A549 (cell line): ENCODE data around the gene SSBP2.

Experiments used
- ELK1 ChIP-seq: fragments of 150-350 bp; IDR thresholded peaks from 2 replicates; pipeline ENCODE4 v1.6.1; 2014; ENCODE audit warnings: low read depth, mild to moderate bottlenecking, low read length
- EP300 ChIP-seq, 2 experiments: fragments of >200 bp; sonication (Bioruptor Twin); formaldehyde crosslinking; IDR thresholded peaks; 2 replicates in 1 of 2; 3 replicates in 1 of 2; pipeline ENCODE4 v1.6.1; 2016 to 2017
- HDAC2 ChIP-seq: fragments of 200-600 bp; sonication (generic); IDR thresholded peaks from 2 replicates; pipeline ENCODE4 v1.6.1; 2016
- HOXA7 ChIP-seq: fragments of 250-450 bp; sonication (Bioruptor Pico); IDR thresholded peaks from 2 replicates; pipeline ENCODE4 v1.5.0; 2020; ENCODE audit warnings: mild to moderate bottlenecking, moderate library complexity
- JUN ChIP-seq, 2 experiments: fragments of >200 bp; sonication (Bioruptor Twin); formaldehyde crosslinking; IDR thresholded peaks; 2 replicates in 1 of 2; 3 replicates in 1 of 2; pipeline ENCODE4 v1.6.1; 2016 to 2017
- MAZ ChIP-seq: fragments of 150-350 bp; IDR thresholded peaks from 2 replicates; pipeline ENCODE4 v1.6.1; 2014; ENCODE audit warnings: antibody characterized with exemption, low read depth, low read length, borderline replicate concordance
- MYC ChIP-seq: IDR thresholded peaks from 2 replicates; pipeline ENCODE4 v1.6.1; 2012; ENCODE audit warnings: mild to moderate bottlenecking, inconsistent platforms, low read length, improper control_type of control experiment, borderline replicate concordance
- POLR2A ChIP-seq: IDR thresholded peaks from 2 replicates; pipeline ENCODE4 v1.6.1; 2012; ENCODE audit warnings: mild to moderate bottlenecking, low read length
- RFX5 ChIP-seq: fragments of 450-650 bp; IDR thresholded peaks from 2 replicates; pipeline ENCODE4 v1.7.1; 2014; ENCODE audit warnings: antibody characterized with exemption, mild to moderate bottlenecking, moderate library complexity
- TF ChIP-seq, protein P1 (sequence below): fragments of >200 bp; sonication (Bioruptor Twin); formaldehyde crosslinking; IDR thresholded peaks from 3 replicates; pipeline ENCODE4 v1.5.1; 2016
- TF ChIP-seq, protein P2 (sequence below): fragments of 250-450 bp; sonication (Bioruptor Pico); IDR thresholded peaks from 2 replicates; pipeline ENCODE4 v1.5.0; 2021; ENCODE audit warnings: mild to moderate bottlenecking, moderate library complexity, borderline replicate concordance

DNA sequence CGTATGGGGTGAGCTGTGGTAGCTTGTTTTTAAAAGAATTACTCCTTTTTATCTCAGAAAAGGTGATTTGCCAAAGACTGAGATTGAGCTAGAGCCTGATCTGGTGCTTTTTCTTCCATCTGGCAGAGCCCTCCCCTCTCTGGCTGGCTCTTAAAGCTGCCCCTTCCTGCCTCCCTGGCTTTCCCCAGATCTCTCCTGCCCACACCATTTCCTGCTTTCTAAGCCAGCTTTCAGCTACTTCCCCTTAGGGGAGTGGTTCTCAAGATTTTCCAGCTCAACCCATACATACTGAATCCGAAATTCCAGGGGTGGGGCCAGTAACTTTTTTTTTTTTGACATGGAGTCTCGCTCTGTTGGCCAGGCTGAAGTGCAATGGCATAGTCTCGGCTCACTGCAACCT lies 352.2 kb downstream of the SSBP2 start:
- TF ChIP-seq, protein P1, sequence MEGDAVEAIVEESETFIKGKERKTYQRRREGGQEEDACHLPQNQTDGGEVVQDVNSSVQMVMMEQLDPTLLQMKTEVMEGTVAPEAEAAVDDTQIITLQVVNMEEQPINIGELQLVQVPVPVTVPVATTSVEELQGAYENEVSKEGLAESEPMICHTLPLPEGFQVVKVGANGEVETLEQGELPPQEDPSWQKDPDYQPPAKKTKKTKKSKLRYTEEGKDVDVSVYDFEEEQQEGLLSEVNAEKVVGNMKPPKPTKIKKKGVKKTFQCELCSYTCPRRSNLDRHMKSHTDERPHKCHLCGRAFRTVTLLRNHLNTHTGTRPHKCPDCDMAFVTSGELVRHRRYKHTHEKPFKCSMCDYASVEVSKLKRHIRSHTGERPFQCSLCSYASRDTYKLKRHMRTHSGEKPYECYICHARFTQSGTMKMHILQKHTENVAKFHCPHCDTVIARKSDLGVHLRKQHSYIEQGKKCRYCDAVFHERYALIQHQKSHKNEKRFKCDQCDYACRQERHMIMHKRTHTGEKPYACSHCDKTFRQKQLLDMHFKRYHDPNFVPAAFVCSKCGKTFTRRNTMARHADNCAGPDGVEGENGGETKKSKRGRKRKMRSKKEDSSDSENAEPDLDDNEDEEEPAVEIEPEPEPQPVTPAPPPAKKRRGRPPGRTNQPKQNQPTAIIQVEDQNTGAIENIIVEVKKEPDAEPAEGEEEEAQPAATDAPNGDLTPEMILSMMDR: no peak
- no peak for TF ChIP-seq EP300 (IDR thresholded peaks at IDR 0.05)
- TF ChIP-seq POLR2A: no peak
- no peak for TF ChIP-seq MYC
- TF ChIP-seq MAZ: no peak
- TF ChIP-seq ELK1: no peak
- no peak for TF ChIP-seq JUN (IDR thresholded peaks at IDR 0.05)
- no peak for TF ChIP-seq HDAC2
- TF ChIP-seq RFX5: no peak
- TF ChIP-seq HOXA7: no peak
- TF ChIP-seq, protein P2, sequence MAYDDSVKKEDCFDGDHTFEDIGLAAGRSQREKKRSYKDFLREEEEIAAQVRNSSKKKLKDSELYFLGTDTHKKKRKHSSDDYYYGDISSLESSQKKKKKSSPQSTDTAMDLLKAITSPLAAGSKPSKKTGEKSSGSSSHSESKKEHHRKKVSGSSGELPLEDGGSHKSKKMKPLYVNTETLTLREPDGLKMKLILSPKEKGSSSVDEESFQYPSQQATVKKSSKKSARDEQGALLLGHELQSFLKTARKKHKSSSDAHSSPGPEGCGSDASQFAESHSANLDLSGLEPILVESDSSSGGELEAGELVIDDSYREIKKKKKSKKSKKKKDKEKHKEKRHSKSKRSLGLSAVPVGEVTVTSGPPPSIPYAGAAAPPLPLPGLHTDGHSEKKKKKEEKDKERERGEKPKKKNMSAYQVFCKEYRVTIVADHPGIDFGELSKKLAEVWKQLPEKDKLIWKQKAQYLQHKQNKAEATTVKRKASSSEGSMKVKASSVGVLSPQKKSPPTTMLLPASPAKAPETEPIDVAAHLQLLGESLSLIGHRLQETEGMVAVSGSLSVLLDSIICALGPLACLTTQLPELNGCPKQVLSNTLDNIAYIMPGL: no peak
